Esophagus squamous epithelium (tissue), 4 donors: ENCODE results near the gene ECSIT.
A peak's percentile ranks its signal among the peaks of the same experiment; 100 is the strongest.

ENCODE experiments used
- POLR2A ChIP-seq, 4 donors: fragments of 450-650 bp; IDR thresholded peaks; one replicate each; pipeline ENCODE4 v1.6.1; 2017; ENCODE audit warnings: antibody characterized with exemption in 4 of 4, mild to moderate bottlenecking in 4 of 4, moderate library complexity in 3 of 4
- TF ChIP-seq, protein P1 (sequence below), 6 experiments: fragments of 450-650 bp in 4 of 6; fragments of 200-600 bp in 2 of 6; sonication (generic) in 2 of 6; IDR thresholded peaks; one replicate each; pipeline ENCODE4 v1.5.1; 2016 to 2019; ENCODE audit warnings: antibody characterized with exemption in 6 of 6, mild to moderate bottlenecking in 4 of 6, moderate library complexity in 4 of 6

DNA sequence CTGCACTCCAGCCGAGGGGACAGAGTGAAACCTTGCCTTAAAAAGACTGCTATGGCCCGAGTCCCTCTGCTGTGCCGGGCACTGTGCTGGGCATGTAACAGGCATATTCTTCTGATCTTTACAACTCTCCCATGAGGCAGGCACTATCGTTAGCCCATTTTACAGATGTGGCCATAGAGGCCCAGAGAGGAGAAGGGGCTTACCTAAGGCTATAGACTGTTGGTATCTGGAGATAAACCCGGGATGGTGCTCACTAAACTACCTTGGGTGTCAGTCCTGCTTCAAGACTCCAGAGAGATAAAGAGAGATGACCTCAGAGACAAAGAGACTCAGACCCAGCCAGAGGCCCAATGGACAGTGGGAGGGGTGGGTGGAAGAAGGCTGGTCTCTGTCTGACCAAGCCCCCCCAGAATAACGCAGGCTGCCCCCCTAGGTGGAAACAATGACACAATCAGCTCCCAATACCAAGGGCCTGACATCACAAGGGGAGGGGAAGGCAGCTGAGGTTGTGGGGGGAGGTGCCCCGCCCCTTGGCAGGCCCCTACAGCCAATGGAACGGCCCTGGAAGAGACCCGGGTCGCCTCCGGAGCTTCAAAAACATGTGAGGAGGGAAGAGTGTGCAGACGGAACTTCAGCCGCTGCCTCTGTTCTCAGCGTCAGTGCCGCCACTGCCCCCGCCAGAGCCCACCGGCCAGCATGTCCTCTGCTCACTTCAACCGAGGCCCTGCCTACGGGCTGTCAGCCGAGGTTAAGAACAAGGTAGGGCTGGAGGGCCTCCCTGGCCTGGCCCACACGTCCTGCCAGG is 9.5 kb upstream of the ECSIT start, which contains the start of gene CNN1:
- TF ChIP-seq, protein P1, sequence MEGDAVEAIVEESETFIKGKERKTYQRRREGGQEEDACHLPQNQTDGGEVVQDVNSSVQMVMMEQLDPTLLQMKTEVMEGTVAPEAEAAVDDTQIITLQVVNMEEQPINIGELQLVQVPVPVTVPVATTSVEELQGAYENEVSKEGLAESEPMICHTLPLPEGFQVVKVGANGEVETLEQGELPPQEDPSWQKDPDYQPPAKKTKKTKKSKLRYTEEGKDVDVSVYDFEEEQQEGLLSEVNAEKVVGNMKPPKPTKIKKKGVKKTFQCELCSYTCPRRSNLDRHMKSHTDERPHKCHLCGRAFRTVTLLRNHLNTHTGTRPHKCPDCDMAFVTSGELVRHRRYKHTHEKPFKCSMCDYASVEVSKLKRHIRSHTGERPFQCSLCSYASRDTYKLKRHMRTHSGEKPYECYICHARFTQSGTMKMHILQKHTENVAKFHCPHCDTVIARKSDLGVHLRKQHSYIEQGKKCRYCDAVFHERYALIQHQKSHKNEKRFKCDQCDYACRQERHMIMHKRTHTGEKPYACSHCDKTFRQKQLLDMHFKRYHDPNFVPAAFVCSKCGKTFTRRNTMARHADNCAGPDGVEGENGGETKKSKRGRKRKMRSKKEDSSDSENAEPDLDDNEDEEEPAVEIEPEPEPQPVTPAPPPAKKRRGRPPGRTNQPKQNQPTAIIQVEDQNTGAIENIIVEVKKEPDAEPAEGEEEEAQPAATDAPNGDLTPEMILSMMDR (IDR thresholded peaks at IDR 0.05): no peak
- TF ChIP-seq POLR2A (IDR thresholded peaks at IDR 0.05): peak in 2 of 4 donors; percentile 63 to 88
